ENCODE measurements around the gene NACC1.
A peak's percentile ranks its signal among the peaks of the same experiment; 100 is the strongest.

NACC1 gene

GRCh38 chr19:13120817-13121216 lies 2.8 kb downstream of the NACC1 start:
- peak; percentile 86 for DNase-seq (ENCODE audit: low read depth)

GRCh38 chr19:13121551-13122274 lies 3.6 kb downstream of the NACC1 start:
- DNase-seq (ENCODE audit: low read depth) = no peak

DNA sequence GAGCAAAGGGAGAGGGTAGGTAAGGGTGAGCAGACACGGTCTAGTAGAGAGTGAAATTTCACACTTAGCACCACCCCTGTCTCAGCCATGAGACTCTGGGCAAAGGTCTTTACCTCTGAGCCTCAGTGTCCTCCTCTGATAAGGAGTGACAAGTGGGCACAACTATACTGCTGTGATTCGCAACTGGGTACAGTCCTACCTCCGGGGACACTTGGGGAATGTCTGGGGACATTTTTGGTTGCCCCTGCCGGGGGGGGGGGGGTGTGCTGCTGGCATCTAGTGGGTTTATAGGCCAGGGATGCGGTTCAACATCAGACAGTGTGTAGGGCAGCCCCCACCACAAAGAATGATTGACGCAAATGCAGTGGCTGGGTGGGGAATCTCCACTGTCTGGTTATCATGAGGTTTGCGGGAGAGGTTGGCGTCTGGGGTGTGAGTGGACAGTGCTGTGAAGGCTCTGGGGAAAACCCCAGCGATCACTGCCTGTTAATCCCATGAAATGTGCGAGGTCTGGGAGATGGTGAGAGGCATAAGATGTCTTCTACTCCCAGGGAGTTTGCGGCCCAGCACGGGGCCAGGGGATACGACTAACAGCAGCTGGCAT lies 4.3 kb downstream of the NACC1 start:
- no peak for DNase-seq (ENCODE audit: low read depth)

DNA sequence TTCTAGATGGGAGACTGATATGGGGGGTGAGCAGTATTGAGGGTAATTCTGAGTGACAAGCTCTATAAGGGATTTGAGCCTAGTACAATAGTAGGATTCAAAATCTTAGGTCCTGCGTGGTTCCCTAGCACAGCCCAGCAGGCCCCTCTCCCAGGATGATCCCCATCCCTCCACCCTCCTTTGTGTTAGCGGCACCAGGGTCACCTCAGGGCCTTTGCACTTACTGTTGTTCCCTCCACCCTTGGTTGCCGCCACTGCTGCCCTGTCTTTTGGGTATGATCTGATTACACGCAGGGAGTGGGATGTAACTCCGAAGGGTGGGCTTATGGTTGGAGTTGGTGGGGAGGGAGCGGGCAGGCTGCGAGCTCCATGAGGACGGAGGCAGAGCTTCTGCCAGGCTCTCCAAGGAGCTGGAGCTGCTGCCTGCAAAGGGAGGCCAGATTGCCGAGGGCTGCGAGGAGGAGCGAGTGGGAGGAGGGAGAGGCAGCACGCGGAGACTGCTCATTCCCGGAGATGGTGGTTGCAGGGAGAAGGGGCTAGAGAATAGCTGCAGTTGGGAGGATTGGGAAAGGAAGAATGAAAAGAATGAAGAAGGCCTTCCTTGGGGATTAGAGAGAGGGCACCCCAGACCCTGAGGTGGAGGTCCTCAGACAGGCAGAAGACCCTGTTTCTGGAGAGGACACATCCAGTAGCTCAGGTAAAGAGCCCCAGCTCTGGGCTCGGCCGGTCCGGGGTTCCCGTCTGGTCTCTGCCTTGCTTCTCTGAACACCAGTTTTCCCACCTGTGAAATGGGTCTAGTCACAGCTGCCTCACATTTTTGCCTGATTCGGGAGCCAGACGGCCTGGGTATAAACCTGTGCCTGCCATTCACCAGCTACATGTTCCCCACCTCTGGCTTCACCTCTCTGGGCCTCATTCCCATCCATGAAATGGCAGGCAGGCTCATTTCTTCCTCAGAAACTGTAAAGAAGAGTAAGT lies 5.2 kb downstream of the NACC1 start:
- no peak for DNase-seq (ENCODE audit: low read depth)

GRCh38 chr19:13127051-13127450 lies 9.0 kb downstream of the NACC1 start:
- DNase-seq (ENCODE audit: low read depth) = no peak

DNA sequence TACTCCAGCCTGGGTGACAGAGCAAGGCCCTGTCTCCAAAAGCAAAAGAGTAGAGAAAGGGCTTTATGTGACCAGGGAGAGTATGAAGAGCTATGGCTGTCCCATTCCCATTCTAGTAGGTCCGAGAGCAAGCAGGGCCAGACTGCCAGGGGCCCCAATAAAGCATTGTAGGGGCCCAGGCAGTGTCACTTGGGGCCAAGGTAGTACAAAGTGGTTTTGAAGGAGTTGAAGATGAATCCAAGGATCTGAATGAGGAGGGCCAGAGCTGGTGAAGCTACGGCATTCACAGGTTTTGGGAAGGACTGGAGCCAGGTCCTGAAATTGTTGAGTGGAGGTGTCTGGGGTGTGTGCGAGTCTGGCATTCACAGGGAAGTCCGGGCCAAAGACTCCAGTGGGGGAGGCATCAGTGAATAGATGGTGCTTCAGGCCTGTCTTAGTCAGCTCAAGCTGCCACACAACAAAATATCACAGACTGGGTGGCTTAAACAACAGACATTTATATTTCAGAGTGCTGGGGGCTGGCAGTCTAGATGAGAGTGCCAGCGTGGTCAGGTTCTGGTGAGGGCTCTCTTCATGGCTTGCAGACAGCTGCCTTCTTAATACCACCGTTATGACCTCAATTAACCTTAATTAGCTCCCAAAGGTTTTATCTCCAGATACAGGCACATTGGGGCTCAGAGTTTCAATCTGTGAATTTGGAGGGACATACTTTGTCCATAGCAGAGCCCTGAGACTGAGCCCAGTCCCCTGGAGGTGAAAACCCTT lies 9.9 kb downstream of the NACC1 start:
- no peak for DNase-seq (ENCODE audit: low read depth)

- no peak for DNase-seq (ENCODE audit: low read depth)
Observed at GRCh38 chr19:13128583-13128982, 10.5 kb downstream of the NACC1 start.

GRCh38 chr19:13129384-13129783 lies 11.3 kb downstream of the NACC1 start:
- no peak for DNase-seq (ENCODE audit: low read depth)

- no peak for DNase-seq (ENCODE audit: low read depth)
Observed at GRCh38 chr19:13130886-13131490, 12.9 kb downstream of the NACC1 start.

- DNase-seq (ENCODE audit: low read depth) = peak; percentile 90
Observed at GRCh38 chr19:13132471-13133180, 14.6 kb downstream of the NACC1 start.

- no peak for DNase-seq (ENCODE audit: low read depth)
Observed at GRCh38 chr19:13133241-13133870, 15.3 kb downstream of the NACC1 start.

- DNase-seq (ENCODE audit: low read depth) = no peak
Observed at GRCh38 chr19:13134626-13135025, 16.6 kb downstream of the NACC1 start.

GRCh38 chr19:13135068-13136062 lies 17.3 kb downstream of the NACC1 start:
- DNase-seq (ENCODE audit: low read depth) = no peak

GRCh38 chr19:13137290-13137794 lies 19.3 kb downstream of the NACC1 start:
- DNase-seq (ENCODE audit: low read depth) = no peak

- DNase-seq (ENCODE audit: low read depth) = no peak
Observed at GRCh38 chr19:13138171-13138915, 20.3 kb downstream of the NACC1 start.

DNA sequence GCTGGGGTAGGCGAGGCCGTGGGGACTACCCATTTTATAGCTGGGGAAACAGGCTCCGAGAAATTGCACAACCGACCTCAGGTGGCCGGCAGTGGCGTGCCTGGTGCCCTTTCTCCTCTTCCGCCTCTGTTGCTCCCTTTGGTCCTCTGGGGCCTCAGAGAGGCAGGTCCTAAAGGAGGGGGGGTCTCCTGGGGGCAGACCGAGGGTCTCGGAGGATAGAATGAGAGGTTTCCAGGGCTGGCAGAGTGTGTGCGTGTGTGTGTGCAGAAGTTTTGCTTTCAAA lies 20.8 kb downstream of the NACC1 start:
- DNase-seq (ENCODE audit: low read depth) = no peak

DNA sequence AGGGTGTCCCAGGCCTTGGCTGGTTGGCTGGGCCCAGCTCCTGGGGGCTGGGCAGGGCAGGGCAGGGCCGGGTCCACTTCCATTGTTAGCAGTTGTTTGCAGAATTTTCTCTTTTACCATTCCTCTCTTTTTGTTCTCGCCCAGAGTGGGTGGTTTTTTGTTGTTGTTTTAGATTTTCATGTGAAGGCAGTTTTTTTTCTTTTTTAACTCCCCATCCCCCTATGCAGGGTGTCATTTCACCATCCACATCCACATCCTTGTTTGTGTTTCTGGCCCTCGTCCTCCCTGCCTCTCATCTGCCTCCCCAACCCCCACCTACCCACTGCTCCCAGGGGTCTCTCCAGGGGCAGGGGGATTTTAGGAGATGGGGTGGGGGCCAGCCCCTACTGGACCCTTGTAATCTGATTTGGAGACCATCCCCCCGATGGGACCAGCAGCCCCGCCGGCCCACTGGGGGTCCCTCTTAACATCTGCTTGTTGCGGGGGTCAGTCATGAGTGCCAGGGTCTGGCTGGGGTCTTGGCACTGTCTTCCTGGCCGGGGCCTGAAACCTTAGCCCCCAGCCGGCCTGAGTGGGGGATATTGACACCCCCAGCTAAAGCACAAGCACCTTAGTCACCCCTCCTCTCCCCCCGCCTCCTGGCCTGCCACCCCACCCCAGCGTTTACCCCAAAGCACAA lies 21.7 kb downstream of the NACC1 start:
- no peak for DNase-seq (ENCODE audit: low read depth)
